Natural killer cell (primary cell): ENCODE results near the gene CLDN5. TPM values are rescaled to one million over a fixed set of nuclear protein-coding genes. Genes with fewer than 3 reads are reported as not detected.
A peak's percentile ranks its signal among the peaks of the same experiment; 100 is the strongest.

Source experiments
- ATAC-seq, 3 donors: fragments of 150-1000 bp in 2 of 3; fragments of 200-7000 bp in 1 of 3; cut with Tn5 transposase; 1 replicate in 1 of 3; 2 replicates in 2 of 3; pipeline ENCODE4 v1.10.0; 2021; ENCODE audit warnings: mild to moderate bottlenecking in 2 of 3, moderate library complexity in 2 of 3
- DNase-seq, 2 donors: peaks; one replicate each; pipeline versions ENCODE4 v3.0.0 to v3.0.0-alpha.2; 2013 to 2021; ENCODE audit warnings: mixed read lengths in 1 of 2
- H3K27ac ChIP-seq: one replicate; pipeline ENCODE4 v1.5.1; 2013; ENCODE audit warnings: mild to moderate bottlenecking, low read length
- H3K27me3 ChIP-seq: one replicate; pipeline ENCODE4 v1.6.1; 2013; ENCODE audit warnings: low read length; ENCODE audit not compliant: control insufficient read depth, insufficient read depth
- H3K36me3 ChIP-seq: one replicate; pipeline ENCODE4 v1.6.1; 2013; ENCODE audit warnings: low read length; ENCODE audit not compliant: control insufficient read depth, insufficient read depth
- H3K4me1 ChIP-seq: one replicate; pipeline ENCODE4 v1.6.1; 2013; ENCODE audit warnings: low read length; ENCODE audit not compliant: control insufficient read depth, insufficient read depth
- H3K4me3 ChIP-seq: one replicate; pipeline ENCODE4 v1.5.1; 2013; ENCODE audit warnings: low read length
- H3K9me3 ChIP-seq: one replicate; pipeline ENCODE4 v1.6.1; 2013; ENCODE audit warnings: low read length; ENCODE audit not compliant: control insufficient read depth, insufficient read depth
- H3K27ac Mint-ChIP-seq, 2 donors: one replicate each; pipeline ENCODE4 v1.8.0; 2022; ENCODE audit warnings: mild to moderate bottlenecking in 2 of 2, mixed read lengths in 2 of 2, moderate library complexity in 1 of 2
- H3K27me3 Mint-ChIP-seq, 2 donors: one replicate each; pipeline ENCODE4 v1.8.0; 2022; ENCODE audit warnings: low read depth in 2 of 2, mixed read lengths in 2 of 2
- H3K36me3 Mint-ChIP-seq: one replicate; pipeline ENCODE4 v1.8.0; 2022; ENCODE audit warnings: mixed read lengths
- H3K4me1 Mint-ChIP-seq, 2 donors: one replicate each; pipeline ENCODE4 v1.8.0; 2022; ENCODE audit warnings: mixed read lengths in 2 of 2
- H3K4me3 Mint-ChIP-seq: one replicate; pipeline ENCODE4 v1.8.0; 2022; ENCODE audit warnings: mild to moderate bottlenecking, moderate library complexity, mixed read lengths
- H3K9me3 Mint-ChIP-seq, 2 donors: one replicate each; pipeline ENCODE4 v1.8.0; 2022; ENCODE audit warnings: mixed read lengths in 2 of 2
- CTCF ChIP-seq: fragments of 200-600 bp; IDR thresholded peaks from one replicate; pipeline ENCODE4 v1.8.0; 2022; ENCODE audit warnings: antibody characterized with exemption
- WGBS: methylation state at CpG from one replicate; pipeline ENCODE4 v1.1.7; 2013; ENCODE audit warnings: missing lambda C conversion rate; ENCODE audit not compliant: insufficient coverage; 5-methylcytosine and 5-hydroxymethylcytosine counted together
- intact Hi-C: fragments of 100-400 bp; cut with micrococcal nuclease; formaldehyde crosslinking; loops from one replicate; pipeline ENCODE4 v1.14.2; 2022
- total RNA-seq, 4 donors: library from RNA; stranded (reverse); fragments of 120-200 nt in 1 of 4; gene quantifications; one replicate each; pipeline versions ENCODE4 v1.2.3 to v1.2.4, GENCODE V29; 2013 to 2022

CLDN5 gene
- total RNA-seq, 3 donors from 2014 or later (not counting 1 experiment from before 2014, with no cell fraction given): 1.3 to 1.7 TPM; not detected in 1

GRCh38 chr22:19473578-19473977 is 50.6 kb downstream of the CLDN5 start:
- H3K4me1 ChIP-seq: peaks cover 8% of the 10 kb centered on the region
- intact Hi-C loops: loop anchor here (10.0 kb wide), 1 partner anchor 179 kb away; the partner anchor contains the start of gene CLTCL1
- Mint-ChIP-seq H3K27me3 (no peaks in the 10 kb centered on the region), H3K9me3 (no peaks in the 10 kb centered on the region), H3K27ac (peak overlapping the region in 1 of 2 donors; percentile 24), H3K4me1 (peaks cover 19 to 39% of the 10 kb centered on the region in 2 donors), H3K4me3 (no peak overlapping the region), H3K36me3 (peaks cover 7% of the 10 kb centered on the region)
- no peak overlapping the region for H3K27ac ChIP-seq
- no peak overlapping the region for H3K4me3 ChIP-seq
- H3K36me3 ChIP-seq: peaks cover 59% of the 10 kb centered on the region
- 81% methylated on average over 3 of the region's 3 CpGs for WGBS
- no peaks in the 10 kb centered on the region for H3K27me3 ChIP-seq
- H3K9me3 ChIP-seq: no peaks in the 10 kb centered on the region
- DNase-seq (no peak), ATAC-seq (no peak)
- TF ChIP-seq CTCF: no peak

Other genes starting within 250 kb of the CLDN5 start
- 1 to 10 TPM in 2 of 3 donors, under 1 TPM in 1; 0.86 to 1.2 (median 1.2) TPM for gene CLTCL1, start 232.7 kb downstream of the CLDN5 start, total RNA-seq
- 10 to 100 TPM; 49.6 to 75.9 (median 50.9) TPM for gene HIRA, start 92.7 kb downstream of the CLDN5 start, total RNA-seq
- gene MRPL40, start 91.9 kb downstream of the CLDN5 start, total RNA-seq: 10 to 100 TPM; 11.6 to 16.7 (median 14.2) TPM
- 10 to 100 TPM; 45.4 to 53.3 (median 50.2) TPM for gene C22orf39, start 76.7 kb downstream of the CLDN5 start, total RNA-seq
- 100 to 1,000 TPM in 1 of 3 donors, 10 to 100 TPM in 2; 73.8 to 101 (median 77.8) TPM for gene UFD1, start 45.2 kb downstream of the CLDN5 start, total RNA-seq
- gene CDC45, start 44.5 kb downstream of the CLDN5 start, total RNA-seq: 1 to 10 TPM; 1.6 to 4.8 (median 3.3) TPM
- gene SEPTIN5, start 190.1 kb upstream of the CLDN5 start, total RNA-seq: 1 to 10 TPM in 2 of 3 donors, under 1 TPM in 1; 0.52 to 4.5 (median 1.9) TPM
- gene GP1BB, start 199.1 kb upstream of the CLDN5 start, total RNA-seq: 1 to 10 TPM in 2 of 3 donors, under 1 TPM in 1; 0.39 to 7.8 (median 4.2) TPM
- gene TBX1, start 236.4 kb upstream of the CLDN5 start, total RNA-seq: 1 to 10 TPM; 2.0 to 4.6 (median 3.2) TPM